Posterior cingulate gyrus (tissue), 11 donors: Measurements from ENCODE around the gene IL15.
A peak's percentile ranks its signal among the peaks of the same experiment; 100 is the strongest.
"Not testable (repeated sequence)": the region's sequence is repeated elsewhere in the genome, so short reads cannot be mapped to it uniquely, and the experiment has no call there.

Experiments
- DNase-seq, 10 donors: peaks; one replicate each; pipeline versions ENCODE4 v3.0.0 to v3.0.0-alpha.2; 2020 to 2021; ENCODE audit warnings: mixed read lengths in 3 of 10
- intact Hi-C: fragments of 100-400 bp; cut with DNase I; formaldehyde crosslinking; loops from one replicate; pipeline ENCODE4 v1.15.1; 2023

IL15 gene

DNA sequence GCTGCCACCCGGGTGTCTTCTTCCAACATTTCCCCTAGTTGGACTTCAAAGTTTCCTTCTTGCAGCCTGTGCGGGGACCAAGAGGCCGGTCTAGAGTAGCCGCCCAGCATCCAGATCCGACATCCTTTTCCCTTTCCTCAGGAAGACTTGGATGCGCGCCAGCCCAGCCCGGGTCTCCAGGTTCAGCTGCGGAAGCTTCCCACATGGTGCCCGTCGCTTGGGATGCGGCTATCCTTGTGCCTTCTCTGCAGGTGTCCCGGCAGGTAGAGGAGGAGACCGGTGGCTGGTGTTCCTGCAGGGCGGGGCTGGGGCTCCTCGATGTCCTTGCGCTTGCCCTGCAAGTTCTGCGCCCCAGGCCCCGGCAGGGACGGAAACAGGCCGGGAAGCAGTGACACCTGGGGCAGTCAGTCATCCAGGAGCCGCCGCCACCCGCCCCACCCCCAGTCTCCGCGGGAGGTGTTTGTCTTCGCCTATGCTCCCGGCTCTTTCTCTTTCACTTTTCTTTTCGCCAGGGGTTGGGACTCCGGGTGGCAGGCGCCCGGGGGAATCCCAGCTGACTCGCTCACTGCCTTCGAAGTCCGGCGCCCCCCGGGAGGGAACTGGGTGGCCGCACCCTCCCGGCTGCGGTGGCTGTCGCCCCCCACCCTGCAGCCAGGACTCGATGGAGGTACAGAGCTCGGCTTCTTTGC, at the start of gene IL15:
IL15 (plus strand) TSS at position 502 of the 689 bp plus-strand sequence. CDS start 82,882 bp downstream, outside the sequence.
- intact Hi-C loops: no loop called here
- DNase-seq: peak in 8 of 10 donors; percentile 12 to 89 (median 22)

DNA sequence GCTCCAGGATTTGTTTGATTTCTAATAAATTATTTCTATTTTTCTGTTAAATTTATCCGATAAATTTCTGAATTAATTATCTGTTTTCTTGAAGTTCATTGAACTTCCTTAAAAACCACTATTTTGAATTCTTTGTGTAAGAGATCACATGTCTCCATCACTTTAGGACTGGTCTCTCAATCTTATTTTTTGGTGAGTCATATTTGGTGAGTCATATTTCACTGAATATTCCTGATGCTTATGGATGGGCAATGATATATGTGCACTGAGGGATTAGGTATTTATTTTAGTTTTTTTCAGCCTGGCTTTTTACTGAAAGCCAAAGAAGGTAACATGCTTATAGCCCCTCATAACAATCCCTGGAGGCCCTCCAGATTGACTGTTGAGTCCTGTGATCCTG, 48.5 kb upstream of the IL15 start:
- DNase-seq: no peak
- intact Hi-C loops: no loop called here

GRCh38 chr4:141595531-141595930, 40.9 kb upstream of the IL15 start:
- DNase-seq: no peak
- intact Hi-C loops: no loop called here

- intact Hi-C loops: no loop called here
- no peak for DNase-seq
These were observed 36.5 kb upstream of the IL15 start for GRCh38 chr4:141599853-141600252.

DNA sequence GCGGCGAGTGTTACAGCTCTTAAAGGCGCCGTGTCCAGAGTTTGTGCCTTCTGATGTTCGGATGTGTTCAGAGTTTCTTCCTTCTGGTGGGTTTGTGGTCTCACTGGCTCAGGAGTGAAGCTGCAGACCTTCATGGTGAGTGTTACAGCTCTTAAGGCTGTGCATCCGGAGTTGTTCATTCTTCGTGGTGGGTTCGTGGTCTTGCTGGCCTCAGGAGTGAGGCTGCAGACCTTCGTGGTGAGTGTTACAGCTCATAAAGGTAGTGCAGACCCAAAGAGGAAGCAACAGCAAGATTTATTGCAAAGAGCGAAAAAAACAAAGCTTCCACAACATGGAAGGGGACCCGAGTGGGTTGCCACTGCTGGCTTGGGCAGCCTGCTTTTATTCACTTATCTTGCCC, 31.7 kb upstream of the IL15 start:
- intact Hi-C loops, DNase-seq: not testable (repeated sequence)

GRCh38 chr4:141605425-141605856, 30.9 kb upstream of the IL15 start:
- intact Hi-C loops: no loop called here
- DNase-seq: peak in 2 of 10 donors; percentile 62 to 73

DNA sequence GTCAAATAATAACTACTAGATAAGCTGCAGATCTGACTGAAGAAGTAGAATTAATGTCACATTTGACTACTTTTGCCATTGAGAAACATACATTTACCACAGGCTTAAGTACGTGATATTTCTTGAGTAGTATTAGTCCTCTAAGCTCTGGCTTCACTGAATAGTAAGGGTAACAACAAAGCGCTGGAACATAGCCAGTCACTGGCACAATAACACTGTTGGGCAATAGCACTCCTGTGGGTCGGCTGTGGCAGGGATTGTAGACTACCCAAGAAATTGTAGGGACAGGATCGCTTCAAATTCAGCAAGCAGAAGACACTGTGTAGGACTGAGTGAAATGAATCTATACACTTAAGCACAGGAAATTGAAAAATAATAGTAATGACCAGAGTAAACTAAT, 27.1 kb upstream of the IL15 start:
- no peak for DNase-seq
- intact Hi-C loops: no loop called here

GRCh38 chr4:141610365-141610764, 26.0 kb upstream of the IL15 start:
- intact Hi-C loops: no loop called here
- no peak for DNase-seq

DNA sequence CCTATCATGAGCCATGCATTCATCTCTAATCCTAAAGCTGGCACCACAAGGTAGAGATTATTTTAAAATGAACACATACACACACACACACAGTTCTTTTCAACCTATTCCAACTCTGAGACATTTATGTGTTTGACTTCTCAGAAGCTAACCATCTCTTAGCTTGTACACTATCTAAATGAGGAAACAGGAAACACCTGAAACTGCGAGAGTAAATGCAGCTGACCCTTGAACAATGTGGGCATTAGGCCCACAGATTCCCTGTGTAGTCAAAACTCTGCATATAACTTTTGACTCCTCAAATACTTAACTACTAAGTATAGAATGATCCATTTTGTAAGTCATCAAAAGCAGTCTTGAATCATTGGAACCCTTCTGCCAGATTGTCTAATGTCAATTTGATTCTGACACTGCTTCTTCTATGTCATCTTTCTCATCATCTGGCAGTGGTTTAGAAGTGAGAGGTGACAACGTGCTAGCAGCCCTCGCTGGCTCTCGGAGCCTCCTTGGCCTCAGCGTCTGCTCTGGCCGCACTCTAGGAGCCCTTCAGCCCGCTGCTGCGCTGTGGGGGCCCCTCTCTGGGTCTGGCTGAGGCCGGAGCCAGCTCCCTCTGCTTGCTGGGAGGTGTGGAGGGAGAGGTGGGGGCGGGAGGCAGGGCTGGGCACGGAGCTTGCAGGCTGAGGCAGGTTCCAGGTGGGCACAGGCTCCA, 21.4 kb upstream of the IL15 start:
- DNase-seq: peak in 1 of 10 donors; percentile 61
- intact Hi-C loops: no loop called here

DNA sequence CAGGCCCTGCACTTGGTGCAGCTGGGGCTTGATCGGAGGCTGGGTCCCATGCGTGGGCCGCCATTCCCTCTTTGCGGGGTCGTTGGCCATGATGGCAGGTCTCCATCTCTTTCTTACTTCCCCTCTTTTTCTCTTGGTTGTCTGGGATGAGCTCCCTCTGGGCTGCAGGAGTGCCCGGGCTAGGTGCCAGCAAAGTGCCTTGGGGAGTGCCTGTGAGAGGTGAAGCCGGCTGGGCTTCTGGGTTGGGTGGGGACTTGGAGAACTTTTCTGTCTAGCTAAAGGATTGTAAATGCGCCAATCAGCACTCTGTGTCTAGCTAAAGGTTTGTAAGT, 20.8 kb upstream of the IL15 start:
- DNase-seq: peak in 2 of 10 donors; percentile 51 to 64
- intact Hi-C loops: not testable (repeated sequence)

DNA sequence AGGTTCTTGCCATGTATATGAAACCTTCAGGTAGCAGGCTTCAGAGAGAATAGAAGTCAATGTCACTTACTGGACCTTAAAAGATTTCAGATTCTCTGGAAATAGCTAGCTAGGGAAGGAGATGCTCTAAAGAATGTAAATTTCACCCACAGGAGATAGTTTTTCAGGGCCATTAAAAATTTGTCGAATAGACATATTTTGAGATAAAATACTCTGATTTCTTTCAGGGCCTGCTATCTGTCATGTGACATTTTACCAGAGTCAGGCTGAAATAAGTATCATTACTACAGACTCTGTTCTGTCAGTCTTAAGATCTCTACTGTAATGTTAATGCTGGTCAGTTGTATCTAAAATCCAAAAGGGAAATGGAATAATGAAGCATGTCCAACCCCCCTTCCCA, 15.7 kb upstream of the IL15 start:
- DNase-seq: no peak
- intact Hi-C loops: no loop called here

DNA sequence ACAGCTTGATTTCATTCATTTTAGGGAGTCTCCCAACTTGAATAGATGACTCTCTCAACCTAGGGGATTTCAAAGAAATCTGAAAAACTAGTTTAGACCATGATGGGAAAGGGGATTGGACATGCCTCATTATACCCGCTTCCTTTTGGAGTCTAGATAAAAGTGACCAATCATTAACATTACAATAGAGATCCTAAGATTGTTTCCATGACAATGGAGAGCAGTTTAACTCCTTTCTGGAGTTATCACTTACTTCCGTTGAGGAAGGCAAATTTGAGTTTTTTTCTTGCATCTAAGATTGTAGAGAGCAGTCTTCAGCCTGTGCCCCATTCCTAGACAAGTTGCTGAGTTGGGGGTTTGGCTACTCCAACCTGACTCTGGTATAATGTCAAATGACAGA, 11.4 kb upstream of the IL15 start:
- intact Hi-C loops: no loop called here
- DNase-seq: no peak

DNA sequence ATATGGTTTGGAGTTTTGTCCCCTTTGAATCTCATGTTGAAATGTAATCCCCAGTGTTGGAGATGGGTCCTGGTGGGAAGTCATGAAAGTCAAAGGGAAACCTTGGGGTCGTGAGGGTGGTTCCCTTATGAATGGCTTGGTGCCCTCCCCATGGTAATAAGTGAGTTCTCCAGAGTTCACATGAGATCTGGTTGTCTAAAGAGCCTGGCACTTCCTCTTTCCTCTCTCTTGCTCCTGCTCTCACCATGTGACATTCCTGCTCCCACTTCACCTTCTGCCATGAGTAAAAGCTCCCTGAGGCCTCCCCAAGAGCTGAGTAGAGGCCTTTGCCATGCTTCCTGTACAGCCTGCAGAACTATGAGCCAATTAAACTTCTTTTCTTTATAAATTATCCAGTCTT, 5.5 kb upstream of the IL15 start:
- DNase-seq: no peak
- intact Hi-C loops: no loop called here

DNA sequence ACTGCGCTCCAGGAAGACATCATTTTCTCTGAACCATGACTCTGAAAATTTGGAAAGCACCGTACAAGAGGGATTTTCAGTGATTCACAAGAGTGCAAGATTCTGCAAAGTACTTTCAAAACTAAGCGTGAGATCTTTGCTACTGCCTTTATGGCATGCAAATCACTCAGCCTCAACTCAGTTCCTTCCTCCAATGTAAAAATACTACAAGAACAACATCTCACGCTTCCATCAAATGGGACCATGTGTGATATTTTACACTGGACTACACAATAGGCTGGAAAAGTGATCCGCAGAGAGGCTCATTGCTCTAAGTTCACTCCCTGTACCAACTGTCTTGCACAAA, 674 bp upstream of the IL15 start:
- no peak for DNase-seq
- intact Hi-C loops: no loop called here

DNA sequence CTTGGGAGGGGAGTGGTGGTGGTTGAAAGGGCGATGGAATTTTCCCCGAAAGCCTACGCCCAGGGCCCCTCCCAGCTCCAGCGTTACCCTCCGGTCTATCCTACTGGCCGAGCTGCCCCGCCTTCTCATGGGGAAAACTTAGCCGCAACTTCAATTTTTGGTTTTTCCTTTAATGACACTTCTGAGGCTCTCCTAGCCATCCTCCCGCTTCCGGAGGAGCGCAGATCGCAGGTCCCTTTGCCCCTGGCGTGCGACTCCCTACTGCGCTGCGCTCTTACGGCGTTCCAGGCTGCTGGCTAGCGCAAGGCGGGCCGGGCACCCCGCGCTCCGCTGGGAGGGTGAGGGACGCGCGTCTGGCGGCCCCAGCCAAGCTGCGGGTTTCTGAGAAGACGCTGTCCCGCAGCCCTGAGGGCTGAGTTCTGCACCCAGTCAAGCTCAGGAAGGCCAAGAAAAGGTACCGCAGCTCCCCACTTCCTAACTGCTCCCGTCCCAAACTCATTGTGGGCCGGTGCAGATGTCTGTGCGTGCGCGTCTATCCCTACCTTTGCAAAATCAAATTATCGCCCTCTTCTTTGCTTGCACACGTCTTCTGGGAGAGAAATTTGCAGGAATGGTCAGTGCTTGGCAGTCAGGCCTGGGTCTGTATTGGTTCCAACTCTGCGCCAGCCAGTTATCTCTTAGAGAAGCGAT, 533 bp downstream of the IL15 start:
- DNase-seq: peak in 7 of 10 donors; percentile 14 to 87 (median 30)
- intact Hi-C loops: no loop called here

DNA sequence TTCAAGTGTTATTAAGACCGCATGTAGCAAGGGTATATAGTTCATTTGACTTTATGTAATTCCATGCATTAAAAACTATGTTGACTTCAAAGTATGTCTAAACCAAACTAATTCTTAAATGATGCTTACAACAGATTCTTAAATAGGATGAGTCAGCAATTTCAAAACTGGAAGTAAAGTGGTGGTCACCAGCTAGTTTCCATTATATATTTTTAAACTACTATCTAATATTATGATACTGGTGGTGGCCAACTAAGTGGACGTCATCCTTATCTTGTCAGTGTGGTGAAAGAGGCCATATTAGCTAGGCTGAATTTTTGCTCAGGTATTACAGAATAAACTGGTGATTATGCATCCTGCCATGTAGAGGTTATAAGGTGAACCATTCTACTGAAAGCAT, 1.2 kb downstream of the IL15 start:
- intact Hi-C loops: no loop called here
- no peak for DNase-seq

DNA sequence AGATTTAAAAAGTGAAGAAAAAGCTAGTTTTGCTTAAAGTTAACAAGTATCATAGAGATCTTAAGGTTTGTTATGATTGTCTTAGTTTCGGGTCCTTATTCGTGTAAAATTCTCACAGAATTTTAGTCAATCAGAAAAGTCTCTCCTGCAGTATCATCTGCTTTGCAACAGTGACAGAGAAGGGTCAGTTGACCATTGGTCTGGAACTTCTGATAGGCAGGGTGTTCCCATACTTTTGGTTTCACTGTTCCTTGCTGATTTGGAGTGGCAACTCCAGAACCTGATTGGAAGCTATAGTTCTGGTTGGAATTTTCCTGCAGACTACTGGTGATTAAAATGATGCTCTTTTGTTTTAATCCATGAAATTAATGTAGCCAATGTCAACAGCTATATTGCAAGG, 1.8 kb downstream of the IL15 start:
- no peak for DNase-seq
- intact Hi-C loops: no loop called here

DNA sequence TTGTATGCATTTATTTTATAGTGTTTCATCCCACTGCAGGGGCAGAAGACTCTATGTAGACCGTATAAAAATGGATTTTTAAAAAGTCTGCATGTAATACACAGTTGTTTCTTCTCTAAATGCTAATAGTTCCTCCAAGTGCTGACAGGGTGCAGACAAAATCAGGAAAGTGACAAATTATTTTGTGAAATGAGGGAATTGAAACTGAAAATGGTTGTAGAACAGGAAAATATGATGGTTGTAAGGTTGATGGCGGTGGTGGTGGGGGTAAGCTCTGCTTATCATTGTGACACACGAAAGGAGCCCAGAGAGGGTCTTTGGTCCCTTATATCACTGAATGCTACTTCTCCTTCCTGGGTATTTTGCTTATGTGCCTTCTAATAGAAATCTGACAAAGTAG, 4.3 kb downstream of the IL15 start:
- intact Hi-C loops: no loop called here
- no peak for DNase-seq

GRCh38 chr4:141642063-141642462, 5.7 kb downstream of the IL15 start:
- intact Hi-C loops: no loop called here
- DNase-seq: no peak

GRCh38 chr4:141642711-141643110, 6.3 kb downstream of the IL15 start:
- intact Hi-C loops: no loop called here
- DNase-seq: no peak

GRCh38 chr4:141643557-141643956, 7.2 kb downstream of the IL15 start:
- DNase-seq: no peak
- intact Hi-C loops: no loop called here
